GM12874 (cell line): ENCODE measurements around the gene ARMC8.

Experiments used
- TF ChIP-seq, protein P1 (sequence below): IDR thresholded peaks from 2 replicates; pipeline ENCODE4 v1.5.1; 2011; ENCODE audit warnings: low read depth, mild to moderate bottlenecking, control low read depth, low read length, moderate library complexity; ENCODE audit not compliant: insufficient read depth

Gene ARMC8

DNA sequence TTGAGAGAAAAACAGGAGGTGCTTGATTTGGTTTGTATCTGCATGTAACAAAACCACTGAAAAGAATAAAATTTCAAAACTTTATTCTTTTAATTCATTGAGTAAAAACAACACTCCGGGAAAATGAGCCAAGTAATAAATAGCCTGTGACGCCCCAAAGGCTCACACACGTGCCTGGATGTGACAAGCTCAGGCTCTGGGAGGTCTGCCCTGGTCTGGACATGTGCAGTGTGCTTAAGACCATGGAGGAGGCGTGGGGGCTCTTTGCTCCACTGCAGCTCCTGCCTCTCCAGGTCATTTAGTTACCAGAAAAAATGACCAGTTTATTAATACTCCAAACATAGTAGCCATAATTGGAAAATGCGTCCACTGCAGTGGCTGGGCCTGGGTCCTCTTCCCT, 151.1 kb downstream of the ARMC8 start:
- TF ChIP-seq, protein P1, sequence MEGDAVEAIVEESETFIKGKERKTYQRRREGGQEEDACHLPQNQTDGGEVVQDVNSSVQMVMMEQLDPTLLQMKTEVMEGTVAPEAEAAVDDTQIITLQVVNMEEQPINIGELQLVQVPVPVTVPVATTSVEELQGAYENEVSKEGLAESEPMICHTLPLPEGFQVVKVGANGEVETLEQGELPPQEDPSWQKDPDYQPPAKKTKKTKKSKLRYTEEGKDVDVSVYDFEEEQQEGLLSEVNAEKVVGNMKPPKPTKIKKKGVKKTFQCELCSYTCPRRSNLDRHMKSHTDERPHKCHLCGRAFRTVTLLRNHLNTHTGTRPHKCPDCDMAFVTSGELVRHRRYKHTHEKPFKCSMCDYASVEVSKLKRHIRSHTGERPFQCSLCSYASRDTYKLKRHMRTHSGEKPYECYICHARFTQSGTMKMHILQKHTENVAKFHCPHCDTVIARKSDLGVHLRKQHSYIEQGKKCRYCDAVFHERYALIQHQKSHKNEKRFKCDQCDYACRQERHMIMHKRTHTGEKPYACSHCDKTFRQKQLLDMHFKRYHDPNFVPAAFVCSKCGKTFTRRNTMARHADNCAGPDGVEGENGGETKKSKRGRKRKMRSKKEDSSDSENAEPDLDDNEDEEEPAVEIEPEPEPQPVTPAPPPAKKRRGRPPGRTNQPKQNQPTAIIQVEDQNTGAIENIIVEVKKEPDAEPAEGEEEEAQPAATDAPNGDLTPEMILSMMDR = no peak

DNA sequence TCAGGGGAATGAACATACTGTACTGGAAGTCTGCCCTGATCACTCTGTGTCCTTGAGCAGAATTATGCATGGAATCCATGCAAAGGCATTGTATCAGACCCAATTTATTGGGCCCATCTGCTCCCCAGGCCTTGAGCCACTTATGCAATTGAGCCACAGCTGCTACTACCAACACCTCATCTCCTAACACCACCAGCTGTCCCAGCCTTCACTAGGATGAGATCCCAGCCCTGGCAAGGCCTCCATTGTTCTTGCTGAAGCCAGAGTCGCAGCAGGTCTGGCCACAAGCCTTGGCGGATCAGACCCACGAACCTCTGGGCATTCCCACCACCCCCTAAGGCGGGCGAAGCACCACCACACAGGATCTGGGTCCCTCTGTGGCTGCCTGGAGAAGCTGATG, 151.7 kb downstream of the ARMC8 start:
- TF ChIP-seq, protein P1 = no peak

DNA sequence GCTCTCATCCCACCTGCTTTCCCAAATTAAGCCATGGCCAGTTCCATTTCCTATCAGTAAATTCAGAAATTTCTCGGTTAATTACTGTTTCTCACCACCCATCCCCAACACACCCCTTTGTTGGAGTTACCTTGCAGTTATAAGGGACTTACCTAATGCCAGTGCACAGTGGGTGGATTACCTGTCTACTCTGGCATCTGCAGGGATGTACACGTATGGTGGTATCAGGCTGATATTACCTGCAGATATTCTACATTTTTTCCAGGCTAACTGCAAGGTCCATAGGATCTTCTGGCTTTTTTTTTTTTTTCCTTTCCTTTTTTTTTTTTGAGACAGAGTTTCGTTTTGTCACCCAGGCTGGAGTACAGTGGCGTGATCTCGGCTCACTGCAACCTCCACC, 153.4 kb downstream of the ARMC8 start:
- TF ChIP-seq, protein P1 = no peak

DNA sequence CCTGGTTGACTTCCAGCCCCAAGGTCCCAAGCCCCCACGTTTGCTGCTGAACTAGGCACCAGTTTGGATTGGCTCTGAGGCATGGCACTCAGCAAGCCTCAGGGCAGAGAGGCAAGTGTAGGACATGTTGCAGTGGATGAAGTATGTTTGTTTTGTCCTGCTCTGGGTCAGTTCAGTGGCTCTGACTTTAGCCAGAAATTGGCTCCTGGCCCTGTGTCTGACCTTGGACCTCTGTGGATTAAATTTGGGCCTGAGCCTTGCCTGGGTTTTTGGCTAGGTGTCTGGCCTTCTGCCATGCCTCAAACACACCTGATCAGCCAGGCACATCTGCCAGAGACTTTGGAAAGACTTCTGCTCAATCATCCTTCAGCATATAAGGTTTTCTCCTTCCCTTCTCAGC, 157.7 kb downstream of the ARMC8 start:
- TF ChIP-seq, protein P1 = no peak
